HG03439 (cell line): ENCODE data around the gene SFI1.

Source experiments
- ATAC-seq: cut with Tn5 transposase; IDR thresholded peaks from one replicate; pipeline ENCODE4 v1.9.1; 2021; ENCODE audit warnings: mild to moderate bottlenecking, moderate library complexity; ENCODE audit not compliant: unreplicated experiment

The SFI1 gene

GRCh38 chr22:31661851-31662667 is 165.7 kb downstream of the SFI1 start, which contains the start of gene PISD:
TSS of gene PISD (minus strand) at chr22:31662215. CDS start at chr22:31662208, 7 bp downstream.
- peak; percentile 85 for ATAC-seq

GRCh38 chr22:31662668-31663037 is 166.3 kb downstream of the SFI1 start:
- no peak for ATAC-seq
